ENCODE data around the gene G3BP2.
"Not testable (repeated sequence)": the region's sequence is repeated elsewhere in the genome, so short reads cannot be mapped to it uniquely, and the experiment has no call there.

G3BP2 gene

GRCh38 chr4:75683482-75684155 lies 10.4 kb upstream of the G3BP2 start:
- DNase-seq: no peak

- no peak for DNase-seq
Measured at GRCh38 chr4:75679876-75680575, 6.8 kb upstream of the G3BP2 start.

- no peak for DNase-seq
Measured at GRCh38 chr4:75678965-75679364, 5.8 kb upstream of the G3BP2 start.

- no peak for DNase-seq
Measured at GRCh38 chr4:75678473-75678872, 5.3 kb upstream of the G3BP2 start.

GRCh38 chr4:75675004-75675531 lies 1.9 kb upstream of the G3BP2 start:
- no peak for DNase-seq

GRCh38 chr4:75673959-75674328 lies 733 bp upstream of the G3BP2 start:
- DNase-seq: no peak

- DNase-seq: peak; percentile 81
Measured at GRCh38 chr4:75672461-75673026, 667 bp downstream of the G3BP2 start.

- DNase-seq: no peak
Measured at GRCh38 chr4:75671802-75672421, 1.3 kb downstream of the G3BP2 start.

- no peak for DNase-seq
Measured at GRCh38 chr4:75668596-75668995, 4.6 kb downstream of the G3BP2 start.

GRCh38 chr4:75667636-75668035 lies 5.6 kb downstream of the G3BP2 start:
- DNase-seq: not testable (repeated sequence)

GRCh38 chr4:75666299-75666698 lies 6.9 kb downstream of the G3BP2 start:
- DNase-seq: no peak

GRCh38 chr4:75664604-75665003 lies 8.6 kb downstream of the G3BP2 start:
- not testable (repeated sequence) for DNase-seq

GRCh38 chr4:75662626-75663025 lies 10.6 kb downstream of the G3BP2 start:
- DNase-seq: no peak

- DNase-seq: no peak
Measured at GRCh38 chr4:75660491-75660890, 12.7 kb downstream of the G3BP2 start.

- DNase-seq: no peak
Measured at GRCh38 chr4:75659512-75660031, 13.6 kb downstream of the G3BP2 start.

GRCh38 chr4:75658876-75659275 lies 14.3 kb downstream of the G3BP2 start:
- DNase-seq: no peak

- no peak for DNase-seq
Measured at GRCh38 chr4:75655562-75655961, 17.6 kb downstream of the G3BP2 start.

GRCh38 chr4:75654905-75655304 lies 18.3 kb downstream of the G3BP2 start:
- no peak for DNase-seq

GRCh38 chr4:75653845-75654503 lies 19.2 kb downstream of the G3BP2 start:
- DNase-seq: no peak

GRCh38 chr4:75644095-75644494 lies 29.1 kb downstream of the G3BP2 start:
- DNase-seq: no peak

GRCh38 chr4:75643651-75644050 lies 29.6 kb downstream of the G3BP2 start:
- DNase-seq: no peak

- DNase-seq: no peak
Measured at GRCh38 chr4:75639124-75639695, 34.0 kb downstream of the G3BP2 start.

- DNase-seq: no peak
Measured at GRCh38 chr4:75637827-75638226, 35.4 kb downstream of the G3BP2 start.

All from stimulated activated CD4-positive, alpha-beta T cell treated with anti-CD3 and anti-CD28 coated beads, Interleukin-4, amount 100 ng/mL, for 1 hour (primary cell).